Left lung (tissue), 10 donors: ENCODE data around the gene RBBP6. TPM values are rescaled to one million over a fixed set of nuclear protein-coding genes. Genes with fewer than 3 reads are reported as not detected.

Experiments used
- ATAC-seq: fragments of 200-7000 bp; cut with Tn5 transposase; one replicate; pipeline ENCODE4 v1.9.1; 2020; ENCODE audit warnings: moderate library complexity
- DNase-seq, 4 donors: peaks; one replicate each; pipeline ENCODE4 v3.0.0-alpha.2; 2013 to 2020
- H3K27ac ChIP-seq, 2 donors: fragments of 200-600 bp; sonication (generic) in 1 of 2; one replicate each; pipeline versions ENCODE4 v1.5.0 to v1.8.0; 2020 to 2021
- H3K27me3 ChIP-seq, 2 donors: fragments of 200-600 bp; sonication (generic) in 1 of 2; one replicate each; pipeline versions ENCODE4 v1.5.0 to v1.8.0; 2020 to 2021
- H3K36me3 ChIP-seq, 2 donors: fragments of 200-600 bp; sonication (generic) in 1 of 2; one replicate each; pipeline versions ENCODE4 v1.5.0 to v1.8.0; 2020 to 2021
- H3K4me1 ChIP-seq, 2 donors: fragments of 200-600 bp; one replicate each; pipeline ENCODE4 v1.8.0; 2021
- H3K4me3 ChIP-seq, 2 donors: fragments of 200-600 bp; sonication (generic) in 1 of 2; one replicate each; pipeline versions ENCODE4 v1.5.0 to v1.8.0; 2020 to 2021; ENCODE audit warnings: mild to moderate bottlenecking in 1 of 2
- H3K9me3 ChIP-seq, 2 donors: fragments of 200-600 bp; sonication (generic) in 1 of 2; one replicate each; pipeline versions ENCODE4 v1.5.0 to v1.8.0; 2020 to 2021
- CTCF ChIP-seq, 2 donors: fragments of 200-600 bp; sonication (generic) in 1 of 2; IDR thresholded peaks; one replicate each; pipeline versions ENCODE4 v1.5.0 to v1.8.0; 2021; ENCODE audit warnings: antibody characterized with exemption in 2 of 2
- intact Hi-C, 2 donors: fragments of 100-400 bp; cut with DNase I; formaldehyde crosslinking; loops; one replicate each; pipeline versions ENCODE4 v1.11.2 to v1.14.2; 2022
- polyA plus RNA-seq, 6 donors: library from polyadenylated mRNA; unstranded; fragments of 120-200 nt; gene quantifications; one replicate each; pipeline ENCODE4 v1.2.1, GENCODE V29; 2013; ENCODE audit not compliant: insufficient read length in 6 of 6
- total RNA-seq, 2 donors: library from RNA; stranded (reverse); fragmentation: NEBNext Ultra II Directional; extraction: Animal tissue kit (Norgen Biotek cat#: 25700); gene quantifications; one replicate each; pipeline ENCODE4 v1.2.1, GENCODE V29; 2021
- donor health status: DM: no; HTN: yes; CAD: no.
- donor health status: DM: no; HTN: no; CAD: no.

Gene RBBP6
- total and polyA plus RNA-seq, 8 donors = 39.1 to 91.1 (median 83.6) TPM

- intact Hi-C loops = no loop called here
- no peak for TF ChIP-seq CTCF (IDR thresholded peaks at IDR 0.05)
- DNase-seq (no peak), ATAC-seq (no peak)
- H3K4me3 ChIP-seq = no peak overlapping the region
- H3K27ac ChIP-seq = no peak overlapping the region
- no peaks in the 10 kb centered on the region for H3K9me3 ChIP-seq
- peaks cover 0 to 57% of the 10 kb centered on the region in 2 donors for H3K36me3 ChIP-seq
- H3K4me1 ChIP-seq = peaks cover 0 to 10% of the 10 kb centered on the region in 2 donors
- no peaks in the 10 kb centered on the region for H3K27me3 ChIP-seq
Measured at GRCh38 chr16:24550295-24550694, 10.9 kb downstream of the RBBP6 start.

DNA sequence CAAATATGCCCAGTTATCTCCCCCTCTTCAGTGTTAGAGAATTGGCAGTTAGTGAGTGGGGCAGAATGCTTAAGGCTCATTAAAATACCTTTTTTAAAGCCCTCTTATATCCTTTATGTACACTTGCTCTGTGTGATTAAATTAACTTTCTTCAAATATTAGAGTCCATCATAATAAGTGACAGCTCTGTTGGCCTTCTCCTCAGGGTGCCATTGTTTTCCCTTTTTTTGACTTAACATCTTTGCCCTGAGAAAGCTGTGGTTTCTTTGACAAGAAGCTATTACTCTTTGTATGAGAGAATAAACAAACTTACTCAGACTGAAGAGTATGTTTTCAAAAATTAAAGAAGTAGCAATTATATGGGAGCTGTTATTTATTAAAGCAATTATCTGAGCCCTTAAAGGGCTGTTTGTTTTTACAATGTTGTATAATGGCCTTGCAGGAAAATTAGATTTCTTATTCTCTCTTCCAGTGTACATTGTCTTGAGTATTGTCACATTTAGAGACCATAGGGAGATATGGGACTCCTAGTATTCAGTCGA lies 13.4 kb downstream of the RBBP6 start:
- H3K27ac ChIP-seq = no peak overlapping the region
- H3K36me3 ChIP-seq = peaks cover 0 to 62% of the 10 kb centered on the region in 2 donors
- DNase-seq (no peak), ATAC-seq (no peak)
- H3K9me3 ChIP-seq = no peaks in the 10 kb centered on the region
- no peaks in the 10 kb centered on the region for H3K27me3 ChIP-seq
- intact Hi-C loops = no loop called here
- H3K4me3 ChIP-seq = no peak overlapping the region
- no peak for TF ChIP-seq CTCF (IDR thresholded peaks at IDR 0.05)
- H3K4me1 ChIP-seq = peaks cover 0 to 4% of the 10 kb centered on the region in 2 donors

- intact Hi-C loops = no loop called here
- H3K36me3 ChIP-seq = peaks cover 0 to 62% of the 10 kb centered on the region in 2 donors
- ATAC-seq (no peak), DNase-seq (no peak)
- peaks cover 0 to 4% of the 10 kb centered on the region in 2 donors for H3K4me1 ChIP-seq
- no peak for TF ChIP-seq CTCF (IDR thresholded peaks at IDR 0.05)
- H3K27ac ChIP-seq = no peak overlapping the region
- H3K9me3 ChIP-seq = no peaks in the 10 kb centered on the region
- no peaks in the 10 kb centered on the region for H3K27me3 ChIP-seq
- H3K4me3 ChIP-seq = no peak overlapping the region
Measured at GRCh38 chr16:24553983-24554382, 14.6 kb downstream of the RBBP6 start.

- TF ChIP-seq CTCF (IDR thresholded peaks at IDR 0.05) = no peak
- DNase-seq = no peak
- Histone ChIP-seq H3K4me1 (no peaks in the 10 kb centered on the region), H3K4me3 (no peak overlapping the region), H3K27me3 (no peaks in the 10 kb centered on the region), H3K27ac (no peak overlapping the region), H3K9me3 (no peaks in the 10 kb centered on the region), H3K36me3 (peaks cover 0 to 65% of the 10 kb centered on the region in 2 donors)
- ATAC-seq = no peak
- intact Hi-C loops = no loop called here
Measured at GRCh38 chr16:24555346-24555872, 16.0 kb downstream of the RBBP6 start.

DNA sequence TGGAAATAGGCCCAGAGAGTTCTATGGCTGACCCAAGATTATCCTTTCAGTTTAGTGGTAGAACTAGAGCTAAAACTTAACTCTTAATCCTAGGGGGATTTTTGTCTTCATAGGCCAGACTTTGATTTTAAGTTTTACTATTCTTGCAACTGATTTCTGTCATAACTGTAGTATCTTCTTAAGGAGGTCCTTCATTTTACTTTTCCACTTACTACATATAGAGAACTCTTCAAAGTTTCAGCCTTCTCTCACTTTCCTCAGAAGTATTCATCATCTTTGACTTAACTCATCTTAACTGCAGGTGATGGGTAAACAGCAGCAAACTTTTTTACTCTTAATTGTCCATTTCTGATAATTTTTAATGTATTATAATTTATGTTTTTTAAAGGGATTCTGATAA lies 23.4 kb downstream of the RBBP6 start:
- no peak for TF ChIP-seq CTCF (IDR thresholded peaks at IDR 0.05)
- Histone ChIP-seq H3K9me3 (no peaks in the 10 kb centered on the region), H3K27me3 (no peaks in the 10 kb centered on the region), H3K36me3 (peaks cover 0 to 98% of the 10 kb centered on the region in 2 donors), H3K27ac (no peak overlapping the region), H3K4me3 (no peak overlapping the region), H3K4me1 (no peaks in the 10 kb centered on the region)
- ATAC-seq (no peak), DNase-seq (no peak)
- intact Hi-C loops = loop anchor here in 1 of 2 donors (10.0 kb wide), 1 partner anchor 242 kb away; no protein-coding TSS in a partner anchor
